ENCODE measurements around the gene RGS16. TPM values are rescaled to one million over a fixed set of nuclear protein-coding genes. Genes with fewer than 3 reads are reported as not detected.

Gene RGS16
- total and polyA plus RNA-seq, 9 of the 15 experiments (the other 6 are each of a cell fraction or from before 2014, with no cell fraction given) = 0.07 to 0.55 (median 0.36) TPM

GRCh38 chr1:182617014-182617429 lies 12.8 kb upstream of the RGS16 start (continued):
- TF ChIP-seq, protein P1, sequence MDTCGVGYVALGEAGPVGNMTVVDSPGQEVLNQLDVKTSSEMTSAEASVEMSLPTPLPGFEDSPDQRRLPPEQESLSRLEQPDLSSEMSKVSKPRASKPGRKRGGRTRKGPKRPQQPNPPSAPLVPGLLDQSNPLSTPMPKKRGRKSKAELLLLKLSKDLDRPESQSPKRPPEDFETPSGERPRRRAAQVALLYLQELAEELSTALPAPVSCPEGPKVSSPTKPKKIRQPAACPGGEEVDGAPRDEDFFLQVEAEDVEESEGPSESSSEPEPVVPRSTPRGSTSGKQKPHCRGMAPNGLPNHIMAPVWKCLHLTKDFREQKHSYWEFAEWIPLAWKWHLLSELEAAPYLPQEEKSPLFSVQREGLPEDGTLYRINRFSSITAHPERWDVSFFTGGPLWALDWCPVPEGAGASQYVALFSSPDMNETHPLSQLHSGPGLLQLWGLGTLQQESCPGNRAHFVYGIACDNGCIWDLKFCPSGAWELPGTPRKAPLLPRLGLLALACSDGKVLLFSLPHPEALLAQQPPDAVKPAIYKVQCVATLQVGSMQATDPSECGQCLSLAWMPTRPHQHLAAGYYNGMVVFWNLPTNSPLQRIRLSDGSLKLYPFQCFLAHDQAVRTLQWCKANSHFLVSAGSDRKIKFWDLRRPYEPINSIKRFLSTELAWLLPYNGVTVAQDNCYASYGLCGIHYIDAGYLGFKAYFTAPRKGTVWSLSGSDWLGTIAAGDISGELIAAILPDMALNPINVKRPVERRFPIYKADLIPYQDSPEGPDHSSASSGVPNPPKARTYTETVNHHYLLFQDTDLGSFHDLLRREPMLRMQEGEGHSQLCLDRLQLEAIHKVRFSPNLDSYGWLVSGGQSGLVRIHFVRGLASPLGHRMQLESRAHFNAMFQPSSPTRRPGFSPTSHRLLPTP (IDR thresholded peaks at IDR 0.05; ENCODE audit: borderline replicate concordance, extremely low read depth, insufficient read length) = no peak
- no peak for TF ChIP-seq MEF2D (tag; conservative IDR thresholded peaks at IDR 0.05; ENCODE audit: low read depth)

GRCh38 chr1:182616130-182617013 lies 12.2 kb upstream of the RGS16 start:
- Histone ChIP-seq H3K27me3 (ENCODE audit: control insufficient read depth in 2 of 2, insufficient read depth in 2 of 2, low read length in 2 of 2) (peaks cover 44 to 63% of the 10 kb centered on the region in 2 experiments), H3K4me3 (no peak overlapping the region), H3K9me3 (replicated peaks; ENCODE audit: control insufficient read depth, insufficient read depth, low read depth, low read length) (no peaks in the 10 kb centered on the region), H3K36me3 (ENCODE audit: control insufficient read depth, insufficient read depth, low read length) (no peaks in the 10 kb centered on the region), H2AFZ (ENCODE audit: low read depth, low read length) (no peak overlapping the region), H3K27ac (ENCODE audit: extremely low read depth, low read depth, low read length) (no peak overlapping the region), H3K9ac (ENCODE audit: insufficient read depth in 1 of 2, low read depth in 2 of 2, low read length in 2 of 2) (no peak overlapping the region), H4K20me1 (replicated peaks; ENCODE audit: control insufficient read depth, insufficient read depth, low read length) (no peaks in the 10 kb centered on the region; the same call in none of the 2 replicates), H3K9me1 (ENCODE audit: control insufficient read depth, insufficient read depth, low read length) (no peaks in the 10 kb centered on the region), H3K4me2 (ENCODE audit: insufficient read depth, low read length) (peak overlapping the region; percentile 1; the same call in 1 of the 2 replicates), H3K79me2 (ENCODE audit: control insufficient read depth, insufficient read depth, low read length) (no peaks in the 10 kb centered on the region), H3K4me1 (replicated peaks in 1 of 2; ENCODE audit: control insufficient read depth in 2 of 2, insufficient read depth in 2 of 2, low read length in 2 of 2) (peaks cover 9 to 15% of the 10 kb centered on the region in 2 experiments; a peak in 4 of 5 replicates)
- in situ Hi-C loops (cut with MboI) = no loop called here
- BruUV-seq (replicated peaks) = no TSS peak
- peak; percentile 59 for ATAC-seq
- DNase-seq (ENCODE audit: extremely low read depth in 1 of 4, low spot score in 3 of 4) = no peak
- WGBS (ENCODE audit: insufficient coverage, low coverage, missing lambda C conversion rate) = 4% methylated on average over 17 of the region's 17 CpGs
- POLR2A ChIA-PET = interaction anchor here (0.6 to 1.4 kb wide), 8 partner anchors 10 to 386 kb away, joined by 3 to 6 read pairs (median 3); no protein-coding TSS in a partner anchor
- intact Hi-C loops (cut with micrococcal nuclease) = no loop called here
- CTCF ChIA-PET (ENCODE audit: low intra/inter-chr PET ratio) = no interaction called here
- FAIRE-seq = no peak
- TF ChIP-seq STAT6 (CRISPR knock-in tag; IDR thresholded peaks at IDR 0.05) (no peak), ATF1 (CRISPR knock-in tag; IDR thresholded peaks at IDR 0.05) (no peak), ATF1 (tag; IDR thresholded peaks at IDR 0.05) (no peak), ZNF408 (CRISPR knock-in tag; IDR thresholded peaks at IDR 0.05; ENCODE audit: low read depth) (no peak), CTBP1 (IDR thresholded peaks at IDR 0.05; ENCODE audit: borderline replicate concordance) (peak; percentile 35; the same call in 1 of the 2 replicates), ZNF175 (CRISPR knock-in tag; IDR thresholded peaks at IDR 0.05; ENCODE audit: low read depth) (peak; percentile 52; the same call in 1 of the 2 replicates), NRF1 (conservative IDR thresholded peaks at IDR 0.05 in 1 of 2, IDR thresholded peaks at IDR 0.05 in 1 of 2) (peak; percentile 41 to 54; a peak in 2 of 4 replicates)

Data from K562 (cell line).